Chondrocyte (in vitro differentiated cells): ENCODE results near the gene UQCRC1. TPM values are rescaled to one million over a fixed set of nuclear protein-coding genes. Genes with fewer than 3 reads are reported as not detected.

Experiments
- DNase-seq: peaks from one replicate; pipeline ENCODE4 v3.0.0; 2021; ENCODE audit warnings: mixed read lengths, low spot score
- H3K27ac Mint-ChIP-seq: one replicate; pipeline ENCODE4 v1.8.0; 2021; ENCODE audit warnings: mild to moderate bottlenecking, moderate library complexity, mixed read lengths; ENCODE audit not compliant: unreplicated experiment
- H3K27me3 Mint-ChIP-seq: 2 replicates; pipeline ENCODE4 v1.8.0; 2021; ENCODE audit warnings: low read depth, mixed read lengths
- H3K36me3 Mint-ChIP-seq: 2 replicates; pipeline ENCODE4 v1.8.0; 2021; ENCODE audit warnings: low read depth, mixed read lengths
- H3K4me1 Mint-ChIP-seq: 2 replicates; pipeline ENCODE4 v1.8.0; 2021; ENCODE audit warnings: low read depth, mild to moderate bottlenecking, mixed read lengths
- H3K4me3 Mint-ChIP-seq: one replicate; pipeline ENCODE4 v1.8.0; 2021; ENCODE audit warnings: mild to moderate bottlenecking, moderate library complexity, mixed read lengths; ENCODE audit not compliant: unreplicated experiment
- H3K9me3 Mint-ChIP-seq: 2 replicates; pipeline ENCODE4 v1.8.0; 2021; ENCODE audit warnings: low read depth, mixed read lengths
- CTCF ChIP-seq: fragments of 200-600 bp; sonication (generic); IDR thresholded peaks from 2 replicates; pipeline ENCODE4 v1.5.0; 2021; ENCODE audit warnings: antibody characterized with exemption, mild to moderate bottlenecking, moderate library complexity
- total RNA-seq: library from RNA; stranded (reverse); gene quantifications from 3 replicates; pipeline ENCODE4 v1.2.1, GENCODE V29; 2021

Gene UQCRC1
- total RNA-seq, 1 donor from 2014 or later: 258 TPM

- Mint-ChIP-seq H3K4me1 (peaks cover 35% of the 10 kb centered on the region), H3K4me3 (peak overlapping the region; percentile 90), H3K36me3 (peaks cover 13% of the 10 kb centered on the region), H3K27ac (peak overlapping the region; percentile 89), H3K9me3 (no peaks in the 10 kb centered on the region), H3K27me3 (no peaks in the 10 kb centered on the region)
- no peak for DNase-seq
- TF ChIP-seq CTCF: no peak
Observed at GRCh38 chr3:48636149-48636655, 26.8 kb upstream of the UQCRC1 start.

- Mint-ChIP-seq H3K4me3 (peak within 1 kb of the TSS; percentile 90), H3K9me3 (no peaks in the 10 kb centered on the region), H3K4me1 (peaks cover 35% of the 10 kb centered on the region), H3K27ac (peak within 1 kb of the TSS; percentile 89), H3K27me3 (no peaks in the 10 kb centered on the region), H3K36me3 (peaks cover 14% of the 10 kb centered on the region)
- TF ChIP-seq CTCF: peak; percentile 85
- peak; percentile 99 for DNase-seq
Observed at GRCh38 chr3:48635222-48636021, 26.0 kb upstream of the UQCRC1 start, which contains the start of gene SLC26A6. SLC26A6 (minus strand) TSS chr3:48635461; CDS start chr3:48635393, 68 bp downstream.

GRCh38 chr3:48634661-48635221, 25.3 kb upstream of the UQCRC1 start:
- no peak for TF ChIP-seq CTCF
- Mint-ChIP-seq H3K27me3 (no peaks in the 10 kb centered on the region), H3K9me3 (no peaks in the 10 kb centered on the region), H3K27ac (peak overlapping the region; percentile 45), H3K36me3 (peaks cover 16% of the 10 kb centered on the region), H3K4me1 (peaks cover 35% of the 10 kb centered on the region), H3K4me3 (peak overlapping the region; percentile 90)
- no peak for DNase-seq

GRCh38 chr3:48633743-48634142, 24.3 kb upstream of the UQCRC1 start:
- peak overlapping the region; percentile 17 for H3K27ac Mint-ChIP-seq
- no peaks in the 10 kb centered on the region for H3K27me3 Mint-ChIP-seq
- no peak for TF ChIP-seq CTCF
- DNase-seq: no peak
- peaks cover 20% of the 10 kb centered on the region for H3K36me3 Mint-ChIP-seq
- peak overlapping the region; percentile 90 for H3K4me3 Mint-ChIP-seq
- peaks cover 38% of the 10 kb centered on the region for H3K4me1 Mint-ChIP-seq
- no peaks in the 10 kb centered on the region for H3K9me3 Mint-ChIP-seq

- no peak for DNase-seq
- H3K4me1 Mint-ChIP-seq: peaks cover 38% of the 10 kb centered on the region
- no peaks in the 10 kb centered on the region for H3K9me3 Mint-ChIP-seq
- H3K27me3 Mint-ChIP-seq: no peaks in the 10 kb centered on the region
- peak overlapping the region; percentile 90 for H3K4me3 Mint-ChIP-seq
- H3K27ac Mint-ChIP-seq: no peak overlapping the region
- H3K36me3 Mint-ChIP-seq: peaks cover 20% of the 10 kb centered on the region
- no peak for TF ChIP-seq CTCF
Observed at GRCh38 chr3:48633256-48633655, 23.8 kb upstream of the UQCRC1 start.
